Left lobe of liver (tissue), 2 donors: ENCODE measurements around the gene NOP10. TPM values are rescaled to one million over a fixed set of nuclear protein-coding genes. Genes with fewer than 3 reads are reported as not detected.
"Not testable (repeated sequence)": the region's sequence is repeated elsewhere in the genome, so short reads cannot be mapped to it uniquely, and the experiment has no call there.

Source experiments
- ATAC-seq: fragments of 200-7000 bp; cut with Tn5 transposase; one replicate; pipeline ENCODE4 v1.9.1; 2020; ENCODE audit warnings: mild to moderate bottlenecking, moderate library complexity
- DNase-seq: peaks from one replicate; pipeline ENCODE4 v3.0.0-alpha.2; 2020; ENCODE audit warnings: low spot score
- total RNA-seq: library from RNA; stranded (reverse); gene quantifications from one replicate; pipeline ENCODE4 v1.2.1, GENCODE V29; 2021
- donor health status: DM: no; HTN: no; CAD: no; lungs with moderate emphysema.
- donor health status: DM: no; HTN: yes; CAD: no.

NOP10 gene
- 56.4 TPM for total RNA-seq

DNA sequence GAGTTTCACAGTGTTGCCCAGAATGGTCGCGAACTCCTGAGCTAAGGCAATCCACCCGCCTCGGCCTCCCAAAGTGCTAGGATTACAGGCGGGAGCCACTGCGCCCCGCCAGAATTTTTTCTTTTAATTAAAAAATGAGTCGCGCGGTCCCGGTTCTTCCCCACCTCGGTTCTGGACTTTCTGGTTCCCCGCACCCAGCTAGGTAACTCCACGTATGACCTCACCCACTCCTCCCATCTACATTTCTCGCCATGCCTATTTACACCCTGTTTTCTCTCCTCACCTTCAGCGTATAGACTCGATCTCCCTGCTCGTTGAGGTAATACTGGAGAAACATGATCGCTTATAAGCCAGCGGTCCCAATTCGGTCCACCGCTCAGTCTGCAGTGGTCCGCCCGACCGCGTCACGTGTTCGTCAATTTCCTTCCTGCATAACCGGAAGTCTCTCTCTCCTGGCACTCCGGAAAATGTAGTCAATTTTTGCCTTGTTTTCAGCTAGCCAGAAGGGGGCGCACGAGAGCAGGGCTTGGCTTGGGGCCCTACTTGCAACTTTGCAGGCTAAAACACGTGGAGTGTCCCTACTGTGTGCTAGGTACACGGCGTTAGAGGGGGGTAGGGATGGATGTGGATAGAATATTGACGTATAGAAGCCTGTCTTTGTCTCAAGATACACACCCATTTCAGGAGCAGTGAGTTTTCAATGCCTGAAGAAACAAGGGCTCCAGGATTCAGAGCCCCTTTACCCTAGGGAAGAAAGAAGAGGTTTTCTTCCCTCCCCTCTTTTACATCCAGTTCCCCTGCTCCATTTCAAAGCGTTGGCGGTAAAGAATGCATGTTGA lies at the start of gene NOP10, which contains the start of gene NUTM1:
Gene NOP10 (minus strand): TSS at position 400 of the 839 bp plus-strand sequence. CDS start 63 bp downstream, at position 337.
Gene NUTM1 (plus strand): TSS at position 579 of the 839 bp plus-strand sequence. CDS start 382 bp downstream, outside the sequence.
- ATAC-seq = peak; percentile 98
- DNase-seq = peak; percentile 92

DNA sequence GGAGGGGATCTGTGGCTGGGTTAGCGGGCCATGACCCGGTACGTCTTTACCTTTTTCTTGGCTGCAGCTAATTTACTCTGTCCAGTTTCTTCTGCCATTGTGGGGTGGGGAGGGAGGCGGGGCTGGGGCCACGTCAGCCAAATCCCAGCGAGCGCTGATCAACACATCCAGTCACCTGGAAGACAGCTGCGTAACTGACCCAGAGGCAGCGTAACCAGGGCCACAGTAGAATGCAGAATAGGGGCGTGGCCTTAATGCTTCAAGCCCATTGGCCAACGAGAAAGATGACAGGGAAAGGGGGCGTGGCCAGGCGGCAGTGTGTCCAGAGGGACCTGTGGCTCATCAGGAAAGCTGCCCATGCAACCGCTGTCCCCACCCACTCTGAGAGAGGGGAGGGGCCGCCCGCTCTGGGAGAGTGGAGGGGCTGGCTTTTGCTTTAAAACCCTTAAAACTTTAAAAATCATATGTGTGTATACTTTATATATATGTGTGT lies 46.7 kb upstream of the NOP10 start:
- not testable (repeated sequence) for DNase-seq, ATAC-seq

- DNase-seq = not testable (repeated sequence)
Observed at GRCh38 chr15:34381829-34382521, 39.0 kb upstream of the NOP10 start.

DNA sequence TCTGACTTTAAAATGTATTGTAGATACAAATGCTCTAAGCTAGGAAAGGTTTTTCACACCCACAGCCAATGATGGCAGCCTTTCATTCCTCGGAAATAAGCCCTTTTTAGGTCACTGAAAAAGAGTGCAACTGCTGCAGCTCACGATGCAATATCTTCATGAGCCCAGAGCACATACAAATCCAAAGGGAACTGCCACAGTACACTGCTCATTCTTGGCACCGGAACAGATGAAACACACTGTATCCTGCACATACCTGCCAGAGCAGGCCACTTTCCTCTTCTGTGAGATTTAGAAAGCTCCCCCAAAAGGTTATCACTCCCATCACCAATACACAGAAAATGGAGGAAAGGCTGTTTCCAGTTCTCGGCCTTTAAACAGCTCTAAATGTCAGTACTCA lies 37.6 kb upstream of the NOP10 start:
- ATAC-seq, DNase-seq: not testable (repeated sequence)

More at GRCh38 chr15:34381829-34382521, 39.0 kb upstream of the NOP10 start:
- ATAC-seq = not testable (repeated sequence)

DNA sequence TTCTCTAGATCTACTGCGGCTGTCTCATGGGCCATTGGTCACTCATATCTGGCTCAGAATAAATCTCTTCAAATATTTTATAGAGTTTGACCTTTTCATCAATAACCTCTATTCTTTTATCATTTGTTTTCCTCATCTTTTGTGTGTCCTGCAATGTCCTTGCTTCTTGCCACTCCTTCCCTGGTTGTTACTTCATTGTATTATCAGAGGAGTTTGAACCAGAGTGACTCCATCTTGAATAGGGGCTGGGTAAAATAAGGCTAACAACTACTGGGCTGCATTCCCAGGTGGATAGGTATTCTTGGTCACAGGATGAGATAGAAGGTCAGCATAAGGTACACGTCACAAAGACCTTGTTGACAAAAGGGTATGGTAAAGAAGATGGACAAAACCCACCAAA lies 33.9 kb upstream of the NOP10 start:
- ATAC-seq (no peak), DNase-seq (no peak)

- DNase-seq, ATAC-seq: not testable (repeated sequence)
Observed at GRCh38 chr15:34375541-34375940, 32.6 kb upstream of the NOP10 start.

GRCh38 chr15:34374816-34375215 lies 31.9 kb upstream of the NOP10 start:
- no peak for DNase-seq
- no peak for ATAC-seq

DNA sequence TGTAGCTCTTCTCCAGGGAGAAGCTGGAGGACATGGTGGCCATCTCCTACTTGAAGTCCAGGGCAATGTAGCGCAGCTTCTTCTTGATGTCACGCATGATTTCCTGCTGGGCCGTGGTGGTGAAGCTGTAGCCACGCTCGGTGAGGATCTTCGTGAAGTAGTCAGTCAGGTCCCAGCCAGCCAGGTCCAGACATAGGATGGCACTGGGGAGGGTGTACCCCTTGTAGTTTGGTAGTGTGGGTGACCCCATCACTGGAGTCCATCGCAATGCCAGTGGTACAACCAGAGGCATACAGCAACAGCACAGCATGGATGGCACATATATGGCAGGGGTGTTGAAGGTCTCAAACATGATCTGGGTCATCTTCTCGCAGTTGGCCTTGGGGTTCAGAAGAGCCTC lies 31.0 kb upstream of the NOP10 start:
- DNase-seq = no peak
- ATAC-seq = no peak

DNA sequence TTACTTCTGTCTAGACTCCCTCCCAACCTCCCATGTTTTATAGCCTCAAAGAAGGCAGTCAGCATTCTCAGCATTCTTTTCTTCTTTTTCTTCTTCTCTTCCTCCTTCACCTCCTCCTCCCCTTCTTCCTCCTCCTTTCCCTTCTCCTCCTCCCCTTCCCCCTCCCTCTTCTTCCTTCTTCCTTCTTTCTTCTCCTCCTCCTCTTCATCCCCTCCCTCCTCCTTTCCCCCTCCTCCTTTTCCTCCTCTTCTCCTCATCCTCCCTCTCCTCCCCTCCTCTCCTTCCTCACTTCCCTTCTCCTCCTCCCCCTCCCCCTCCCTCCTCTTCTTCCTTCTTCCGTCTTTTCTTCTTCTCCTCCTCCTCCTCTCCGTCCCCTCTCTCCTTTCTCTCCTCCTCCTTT lies 27.7 kb upstream of the NOP10 start:
- ATAC-seq = no peak
- DNase-seq = no peak

- no peak for ATAC-seq
- DNase-seq = no peak
Observed at GRCh38 chr15:34370129-34370528, 27.2 kb upstream of the NOP10 start.

DNA sequence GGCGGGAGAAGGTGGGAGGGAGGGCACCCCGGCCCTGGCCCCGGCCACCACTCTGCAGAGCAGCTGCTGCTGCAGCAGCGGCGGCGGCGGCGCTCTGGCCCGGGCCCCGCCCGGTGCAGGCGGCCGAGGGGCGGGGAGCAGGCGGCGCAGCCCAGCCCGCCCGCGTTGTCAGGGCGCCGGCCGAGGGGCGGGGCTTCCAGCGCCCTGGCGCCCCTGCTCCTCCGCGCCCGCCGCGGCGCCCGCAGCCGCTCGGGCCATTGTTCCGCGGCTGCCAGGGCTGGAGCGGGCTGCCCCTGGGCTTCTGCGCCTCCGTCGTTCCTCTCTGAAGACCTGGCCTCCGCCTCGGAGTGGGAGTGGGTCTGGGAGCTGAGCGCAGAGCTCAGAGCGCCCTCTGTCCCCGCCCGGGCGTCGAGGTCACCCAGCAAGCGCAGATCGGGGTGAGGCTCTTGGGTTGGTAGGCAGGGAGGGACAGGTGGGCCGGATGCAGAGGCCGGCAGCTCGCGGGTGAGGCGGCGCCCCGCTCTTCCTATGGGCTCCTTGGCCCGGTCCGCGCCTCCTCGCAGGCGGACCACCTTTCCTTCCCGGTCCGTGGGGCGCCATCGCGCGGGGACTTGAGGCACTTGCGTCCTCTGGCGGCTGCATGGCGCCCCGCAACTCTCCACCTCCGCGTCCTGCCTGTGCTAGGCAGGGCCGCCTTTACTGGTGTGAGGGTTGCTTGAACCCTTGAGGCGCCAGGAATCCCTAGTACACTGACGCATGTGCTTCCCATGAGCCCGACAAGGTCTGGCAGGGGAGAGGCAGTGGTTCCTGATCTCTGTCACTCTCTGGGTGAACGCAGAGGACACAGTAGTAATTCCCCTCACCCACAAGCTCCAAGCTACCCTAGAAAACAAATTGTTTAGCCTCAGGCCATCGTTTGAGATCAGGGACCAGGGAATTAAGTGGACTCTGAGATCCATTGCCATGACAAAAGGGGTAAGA lies 24.5 kb upstream of the NOP10 start, which contains the start of gene LPCAT4:
Gene LPCAT4 (minus strand): TSS at position 96 of the 981 bp plus-strand sequence. CDS start 96 bp downstream, outside the sequence.
- DNase-seq (peak; percentile 87), ATAC-seq (peak; percentile 95)

- DNase-seq (no peak), ATAC-seq (no peak)
Observed at GRCh38 chr15:34366271-34367065, 23.5 kb upstream of the NOP10 start.

GRCh38 chr15:34365836-34366235 lies 22.9 kb upstream of the NOP10 start:
- no peak for ATAC-seq

GRCh38 chr15:34365091-34365825 lies 22.3 kb upstream of the NOP10 start:
- DNase-seq (no peak), ATAC-seq (no peak)

More at GRCh38 chr15:34365836-34366235, 22.9 kb upstream of the NOP10 start:
- no peak for DNase-seq

GRCh38 chr15:34364041-34364440 lies 21.1 kb upstream of the NOP10 start:
- no peak for ATAC-seq
- no peak for DNase-seq

DNA sequence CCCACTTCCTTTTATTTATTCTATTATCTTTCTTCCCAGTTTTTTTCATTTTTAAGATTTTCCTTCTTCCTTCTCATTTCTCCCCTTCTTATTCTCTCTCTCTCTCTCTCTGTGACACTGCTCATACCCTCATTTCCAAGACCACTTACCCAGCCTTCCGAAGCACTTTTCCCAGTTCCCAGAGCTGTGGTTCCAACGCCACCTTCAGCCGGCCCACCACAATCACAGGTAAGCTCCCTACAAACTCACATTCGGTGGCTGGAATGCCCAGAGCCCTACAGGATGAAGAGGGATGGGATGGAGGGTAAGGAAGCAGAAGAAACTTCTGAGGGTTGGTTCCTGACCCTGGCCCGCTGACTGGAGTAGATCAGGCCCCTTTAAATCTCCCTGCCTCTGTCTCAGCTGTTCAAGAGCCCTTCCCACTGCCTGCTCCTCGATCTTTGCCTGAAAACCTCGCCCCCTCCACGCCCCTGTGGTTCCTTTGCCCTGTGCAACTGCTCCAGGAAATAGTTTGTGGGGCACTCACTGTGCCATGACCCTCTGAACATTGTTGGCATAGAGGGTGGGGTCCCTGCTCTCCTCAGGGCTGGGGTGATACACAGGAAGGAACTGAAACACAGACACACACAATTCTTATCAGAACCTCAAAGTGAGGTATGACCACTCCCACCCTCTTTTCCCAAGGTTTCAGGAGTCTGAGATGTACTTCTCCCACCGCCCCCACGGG lies 19.3 kb upstream of the NOP10 start:
- no peak for DNase-seq
- no peak for ATAC-seq

DNA sequence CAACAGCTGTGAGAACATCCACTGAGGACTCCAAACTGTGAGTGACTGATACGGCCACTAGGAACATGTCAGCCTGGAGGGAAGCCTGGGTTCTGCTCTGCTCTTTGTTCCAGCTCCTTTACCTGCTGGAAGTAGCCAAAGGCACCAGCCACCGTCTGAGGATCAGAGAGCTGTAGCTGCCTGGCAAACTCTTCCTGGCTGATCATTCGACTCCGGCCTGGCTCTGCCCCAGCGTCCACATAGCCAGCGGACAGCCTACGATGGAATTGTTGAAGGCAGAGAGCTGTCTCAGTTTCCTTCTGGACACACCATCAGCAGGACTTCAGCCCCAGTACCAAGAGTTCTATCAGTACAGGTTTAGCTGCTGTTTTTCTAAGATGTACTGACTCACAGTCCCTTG lies 18.3 kb upstream of the NOP10 start:
- DNase-seq = no peak
- ATAC-seq = no peak

- ATAC-seq = no peak
- no peak for DNase-seq
Observed at GRCh38 chr15:34360298-34360697, 17.4 kb upstream of the NOP10 start.
